LNCAP (cell line): Measurements from ENCODE around the gene TOMT.

ENCODE experiments used
- CTCF ChIP-seq: fragments of 450-650 bp; IDR thresholded peaks from 2 replicates; pipeline ENCODE4 v1.5.1; 2017; ENCODE audit warnings: mild to moderate bottlenecking

TOMT gene, protein sequence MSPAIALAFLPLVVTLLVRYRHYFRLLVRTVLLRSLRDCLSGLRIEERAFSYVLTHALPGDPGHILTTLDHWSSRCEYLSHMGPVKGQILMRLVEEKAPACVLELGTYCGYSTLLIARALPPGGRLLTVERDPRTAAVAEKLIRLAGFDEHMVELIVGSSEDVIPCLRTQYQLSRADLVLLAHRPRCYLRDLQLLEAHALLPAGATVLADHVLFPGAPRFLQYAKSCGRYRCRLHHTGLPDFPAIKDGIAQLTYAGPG

DNA sequence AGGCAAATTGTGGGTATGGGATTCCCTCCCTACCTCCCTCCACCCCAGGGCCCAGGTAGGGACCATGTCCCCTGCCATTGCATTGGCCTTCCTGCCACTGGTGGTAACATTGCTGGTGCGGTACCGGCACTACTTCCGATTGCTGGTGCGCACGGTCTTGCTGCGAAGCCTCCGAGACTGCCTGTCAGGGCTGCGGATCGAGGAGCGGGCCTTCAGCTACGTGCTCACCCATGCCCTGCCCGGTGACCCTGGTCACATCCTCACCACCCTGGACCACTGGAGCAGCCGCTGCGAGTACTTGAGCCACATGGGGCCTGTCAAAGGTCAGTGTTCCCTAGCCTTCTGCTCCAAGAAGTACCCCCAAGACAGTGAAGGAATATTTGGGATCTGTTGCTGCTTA lies at the start of gene TOMT:
TOMT (plus strand) TSS at position 37 of the 400 bp plus-strand sequence; CDS start at position 65, 28 bp downstream.
- no peak for TF ChIP-seq CTCF

- TF ChIP-seq CTCF: no peak
These were observed 47.2 kb upstream of the TOMT start for GRCh38 chr11:72058416-72059034.

- TF ChIP-seq CTCF: no peak
These were observed 43.9 kb upstream of the TOMT start for GRCh38 chr11:72061739-72062396.

DNA sequence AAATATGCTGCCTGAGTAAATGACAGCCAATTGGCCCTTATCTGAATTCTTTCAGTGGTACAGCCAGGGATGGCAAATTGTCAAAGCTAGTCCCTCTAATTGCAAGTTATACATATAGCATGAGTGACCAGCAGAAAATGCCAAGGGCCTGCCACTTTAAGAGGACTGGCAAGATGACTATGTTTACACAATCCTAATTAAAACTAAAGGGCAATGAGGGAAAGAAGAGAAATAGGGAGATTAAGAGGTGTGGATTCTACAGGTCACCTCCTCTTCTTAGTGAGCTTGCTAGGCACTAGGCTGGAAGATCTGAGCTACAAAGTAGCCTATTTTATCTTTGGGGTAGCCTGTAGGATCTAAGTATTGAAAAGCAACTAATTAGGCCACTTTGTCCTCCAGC lies 38.9 kb upstream of the TOMT start:
- no peak for TF ChIP-seq CTCF

- no peak for TF ChIP-seq CTCF
These were observed 38.5 kb upstream of the TOMT start for GRCh38 chr11:72067266-72067665.

- no peak for TF ChIP-seq CTCF
These were observed 38.0 kb upstream of the TOMT start for GRCh38 chr11:72067676-72068075.

DNA sequence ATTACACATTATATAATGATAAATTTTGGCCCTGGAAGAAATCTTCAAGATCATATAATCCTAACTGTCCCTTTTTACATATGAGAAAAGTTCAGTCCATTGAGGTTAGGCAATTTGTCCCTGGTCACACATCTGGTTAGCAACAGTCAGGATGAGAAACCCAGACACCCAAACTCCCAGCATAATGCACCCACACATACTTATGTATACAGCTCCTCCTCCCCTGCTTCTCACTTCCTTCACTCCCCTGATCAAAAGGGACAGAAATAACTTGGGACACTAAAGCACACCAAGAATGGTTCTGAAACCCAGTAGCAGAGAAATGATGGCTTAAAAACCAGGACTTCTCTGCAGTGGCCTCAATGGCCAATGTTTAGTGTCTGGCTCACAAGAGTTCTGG lies 36.5 kb upstream of the TOMT start:
- TF ChIP-seq CTCF: no peak
